COR-L47 (cell line): ENCODE data around the gene ARHGAP26.

Source experiments
- DNase-seq: peaks from one replicate; lab custom pipeline; 2025; lab: John Stamatoyannopoulos, UW

ARHGAP26 gene

DNA sequence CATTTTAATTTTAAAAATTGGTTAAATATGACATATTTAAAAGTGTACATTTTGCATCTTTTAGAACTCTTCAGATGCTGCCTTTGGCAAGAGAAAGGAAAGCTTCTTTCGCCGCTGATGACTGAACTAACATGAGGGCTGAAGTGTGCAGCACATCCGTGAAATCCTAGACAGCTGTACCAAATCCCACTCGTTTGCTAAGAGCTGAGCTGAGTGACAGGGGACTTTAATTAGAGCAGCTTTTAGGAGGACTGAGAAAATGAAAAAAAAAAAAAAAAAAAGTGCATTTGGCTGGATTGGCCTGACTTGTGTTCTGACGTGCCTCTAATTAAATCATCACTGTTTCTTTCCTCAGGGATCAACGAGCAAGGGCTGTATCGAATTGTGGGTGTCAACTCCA, 271.3 kb downstream of the ARHGAP26 start:
- DNase-seq = no peak

DNA sequence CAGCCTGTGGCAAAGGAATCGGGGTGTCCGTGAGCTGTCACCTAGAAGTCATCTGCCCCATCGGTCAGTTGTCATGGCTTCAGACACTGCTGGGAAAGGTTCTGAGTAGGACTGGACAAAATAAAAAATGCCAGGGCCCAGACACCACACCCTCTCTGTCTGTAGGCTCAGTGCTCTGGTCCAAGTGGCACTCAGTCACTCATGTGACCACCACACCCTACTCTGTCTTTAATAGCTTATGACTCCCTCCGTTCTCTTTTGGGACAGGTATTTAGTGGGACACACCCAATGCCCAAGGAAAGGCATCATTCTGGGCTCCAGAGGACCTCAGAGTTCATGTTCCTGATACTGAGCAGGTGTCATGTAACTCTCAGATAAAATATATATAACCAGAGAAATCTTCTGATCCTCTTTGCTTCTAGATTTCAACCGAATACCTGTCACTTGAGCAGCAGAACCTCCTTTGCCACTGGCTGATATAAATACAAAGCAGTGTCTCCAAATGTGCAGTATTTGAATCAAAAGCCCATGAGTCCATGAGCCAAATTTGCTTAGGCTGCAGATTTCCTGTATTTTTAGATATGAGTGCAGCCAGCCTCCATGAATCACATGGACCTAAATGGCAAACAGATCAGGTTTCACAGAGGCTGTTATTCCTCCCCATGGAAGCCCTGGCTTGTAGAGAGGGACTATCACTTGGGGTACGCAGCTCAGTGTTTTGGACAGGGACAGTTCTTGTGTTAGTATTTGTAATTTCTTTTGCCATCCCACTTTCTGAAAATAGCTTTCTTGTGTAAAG, 272.0 kb downstream of the ARHGAP26 start:
- no peak for DNase-seq

DNA sequence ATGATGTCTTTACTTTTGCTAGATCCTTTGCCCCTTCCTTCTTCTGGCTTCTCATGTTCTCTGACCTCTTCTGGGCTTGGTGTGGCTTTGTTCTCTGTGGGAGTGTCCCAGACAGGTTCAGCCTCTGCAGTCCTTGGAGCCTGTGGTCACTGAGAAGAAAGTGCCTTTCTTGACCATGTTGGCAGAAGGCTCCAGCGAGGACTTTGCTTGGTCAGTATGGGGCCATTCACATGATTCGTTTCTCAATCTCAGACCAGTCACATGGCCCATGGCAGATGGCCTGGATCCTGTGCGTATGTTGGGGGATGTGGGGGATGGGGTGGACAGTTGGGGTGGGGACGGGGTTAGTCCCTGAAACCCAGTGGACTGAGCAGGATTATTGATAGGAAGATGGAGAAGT, 274.1 kb downstream of the ARHGAP26 start:
- no peak for DNase-seq

DNA sequence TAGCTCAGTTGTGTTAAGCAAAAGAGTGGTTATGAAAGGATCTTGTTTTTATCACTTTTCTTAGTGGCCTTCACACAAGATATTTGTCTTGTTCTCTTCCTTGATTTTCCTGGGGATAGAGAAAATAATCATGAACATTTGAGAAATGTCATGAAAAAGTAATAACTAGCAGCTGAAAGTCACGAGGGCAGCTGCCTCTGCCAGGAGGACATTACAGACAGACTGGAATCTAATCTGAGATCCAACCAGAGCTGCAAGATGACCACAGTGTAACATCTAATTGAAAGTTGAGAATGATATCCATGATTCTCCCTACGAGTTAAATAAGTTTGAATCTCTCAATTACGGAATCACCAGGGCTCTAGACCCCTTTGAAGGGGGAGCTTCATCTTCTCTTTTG, 274.9 kb downstream of the ARHGAP26 start:
- DNase-seq = no peak

DNA sequence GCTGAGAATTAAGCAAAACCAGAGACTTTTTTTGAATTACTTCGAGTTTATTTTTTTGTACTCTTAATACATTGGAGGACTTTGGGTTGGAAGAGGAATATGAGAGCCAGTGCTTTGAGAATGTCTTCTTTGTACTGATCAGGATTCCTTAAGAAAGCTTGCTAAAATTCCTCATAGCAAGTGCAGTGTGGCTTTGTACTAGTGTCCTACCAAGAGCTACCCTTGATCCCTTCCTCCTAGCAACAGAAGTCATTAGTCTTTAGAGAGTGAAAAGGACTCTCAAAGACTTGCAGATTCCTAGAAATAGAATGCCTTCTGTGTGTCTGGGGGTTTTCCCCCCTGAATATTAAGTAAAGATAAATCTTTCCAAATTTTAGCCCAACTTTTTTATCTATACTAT, 276.1 kb downstream of the ARHGAP26 start:
- DNase-seq = no peak

DNA sequence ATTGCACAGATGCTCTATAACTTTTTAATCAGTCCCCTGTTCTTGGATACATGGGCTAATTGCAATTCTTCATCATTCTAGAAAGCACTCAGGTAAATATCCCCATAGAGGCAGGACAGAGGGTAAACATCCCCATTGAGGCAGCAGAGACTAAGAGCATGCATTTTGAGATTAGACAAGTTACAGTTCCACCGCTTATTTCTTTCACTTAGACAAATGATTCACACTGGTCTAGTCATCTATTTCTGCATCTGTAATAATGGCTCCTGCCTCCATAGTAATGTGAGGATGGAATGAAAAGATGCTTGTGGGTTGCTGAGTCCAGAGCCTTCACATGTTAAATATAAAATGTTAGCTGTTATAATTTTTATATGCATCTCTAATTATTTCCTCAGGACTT, 276.9 kb downstream of the ARHGAP26 start:
- DNase-seq = no peak

DNA sequence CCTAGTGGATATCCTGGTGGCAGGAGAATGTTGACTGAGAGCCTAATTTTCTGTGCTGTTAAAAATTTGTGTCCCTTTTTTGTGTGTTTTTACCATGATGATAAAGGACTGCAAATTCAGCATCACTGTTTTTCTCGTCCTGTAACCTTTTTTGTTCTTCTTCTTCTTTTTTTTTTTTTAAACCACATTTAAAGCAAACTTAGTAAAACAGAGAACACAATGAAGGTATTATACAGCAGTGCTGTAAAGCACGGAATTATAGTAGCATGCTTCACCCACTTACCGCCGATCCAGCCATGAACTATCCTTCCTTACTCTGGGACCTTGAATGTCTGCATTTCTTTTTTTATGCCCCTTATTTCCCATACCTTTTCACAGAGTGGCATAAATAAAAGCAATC, 280.0 kb downstream of the ARHGAP26 start:
- DNase-seq = no peak

DNA sequence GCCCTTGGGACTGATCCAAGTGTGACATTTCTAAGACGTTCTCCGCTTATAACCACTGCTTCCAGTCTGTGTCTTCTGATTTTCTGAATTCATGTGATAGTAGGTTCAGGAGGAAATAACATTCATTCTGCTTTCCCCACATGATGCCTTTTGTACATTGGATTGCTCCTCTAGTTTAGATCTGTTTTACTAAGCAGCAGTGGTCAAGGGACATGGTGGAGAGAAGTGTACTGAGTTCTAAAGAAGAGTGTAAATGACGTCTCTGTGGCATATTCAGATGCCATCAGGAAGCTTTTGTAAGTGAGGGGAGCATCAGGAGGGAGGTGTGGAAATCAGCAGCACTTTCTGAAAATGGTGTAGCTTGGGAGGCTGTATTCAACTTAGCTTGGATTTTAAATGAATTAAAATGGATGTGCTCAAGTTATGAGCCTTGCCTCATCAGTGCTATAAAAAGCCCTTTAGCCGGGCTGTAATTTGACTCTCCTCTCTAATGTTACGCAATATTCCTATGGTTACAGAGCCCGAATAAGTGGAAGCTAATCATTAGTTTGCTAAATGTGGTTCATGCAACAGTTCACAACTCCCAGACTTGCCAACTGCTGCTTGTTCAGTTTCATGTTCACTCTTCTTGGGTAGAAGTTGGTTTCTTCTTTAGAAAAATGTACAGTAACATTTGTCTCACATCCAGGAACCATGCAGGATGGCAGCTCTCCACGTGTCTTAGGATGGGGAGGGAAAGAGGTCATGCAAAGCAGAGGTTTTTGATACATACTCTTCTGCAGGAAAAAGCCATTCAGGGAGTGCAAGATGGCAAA, 281.3 kb downstream of the ARHGAP26 start:
- DNase-seq = no peak

DNA sequence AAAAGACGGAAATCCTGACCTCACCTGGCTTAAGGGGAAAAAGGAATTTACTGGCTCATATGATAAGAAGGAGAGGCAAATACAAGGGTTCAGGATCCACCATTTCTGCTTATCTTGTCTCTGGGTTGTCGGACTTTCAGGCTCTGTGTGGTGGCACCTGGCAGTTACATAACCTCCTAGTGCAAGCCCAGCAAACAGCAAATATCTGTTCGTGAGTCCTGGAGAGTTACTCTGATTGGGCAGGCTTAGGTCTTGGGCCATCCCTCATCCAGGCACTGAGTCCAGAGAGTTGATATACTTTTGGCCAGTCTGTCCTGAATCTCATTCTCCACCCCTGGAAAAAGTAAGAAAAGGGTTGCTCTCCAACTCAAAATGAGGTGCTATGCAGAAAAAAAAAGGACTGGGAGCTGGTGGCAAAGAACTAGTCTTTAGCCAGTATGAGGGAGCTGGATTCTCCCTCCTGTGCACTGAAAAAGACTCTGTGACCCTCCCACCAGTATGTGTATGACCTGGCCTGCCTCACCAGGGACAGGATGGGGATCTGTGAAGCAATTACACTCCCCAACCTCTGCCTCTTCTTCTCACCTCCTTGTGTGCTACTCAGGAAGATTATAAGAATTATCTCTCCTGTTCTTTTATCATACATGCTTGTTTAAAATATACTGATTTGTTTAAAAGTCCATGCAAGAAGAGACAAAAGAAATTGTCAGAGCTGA, 282.9 kb downstream of the ARHGAP26 start:
- no peak for DNase-seq

DNA sequence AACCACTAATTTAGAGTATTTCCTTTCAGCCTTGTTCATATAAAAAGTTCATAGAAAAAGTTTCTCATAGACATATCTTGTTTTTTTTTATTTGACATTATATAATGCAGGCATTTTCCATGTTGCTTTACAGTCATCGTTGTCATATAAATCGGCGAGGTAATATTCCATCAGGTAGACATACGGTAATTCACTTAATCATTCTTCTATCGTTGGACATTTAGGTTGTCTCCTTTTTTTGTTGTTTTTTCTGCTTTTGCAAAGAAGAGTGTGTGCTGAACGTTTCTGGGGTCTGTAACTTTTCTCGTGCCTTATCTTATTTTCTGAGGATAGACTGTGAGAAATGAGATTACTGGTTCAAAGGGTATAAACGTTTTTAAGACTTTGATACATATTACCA, 283.6 kb downstream of the ARHGAP26 start:
- no peak for DNase-seq

DNA sequence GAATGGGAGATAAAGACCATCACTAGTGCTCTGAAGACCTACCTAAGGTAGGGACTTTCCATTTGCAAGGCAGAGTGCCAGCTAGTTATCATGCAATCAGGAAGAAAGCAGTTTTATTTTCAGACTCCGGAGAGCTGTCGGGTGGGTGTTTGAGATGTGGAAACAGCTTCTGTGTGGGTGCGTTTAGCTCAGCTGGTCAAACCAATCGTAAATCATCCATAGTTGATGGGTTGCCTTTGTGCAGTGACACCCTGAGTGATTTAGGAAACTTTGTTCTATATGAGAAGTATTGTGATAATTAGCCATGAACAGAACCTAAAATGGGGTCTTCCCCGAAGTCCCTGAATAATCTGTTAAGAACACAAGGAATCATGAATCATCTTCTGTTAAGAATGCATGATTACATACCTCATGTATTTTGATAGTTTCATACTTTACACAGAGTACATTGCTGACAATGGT, 284.3 kb downstream of the ARHGAP26 start:
- no peak for DNase-seq

DNA sequence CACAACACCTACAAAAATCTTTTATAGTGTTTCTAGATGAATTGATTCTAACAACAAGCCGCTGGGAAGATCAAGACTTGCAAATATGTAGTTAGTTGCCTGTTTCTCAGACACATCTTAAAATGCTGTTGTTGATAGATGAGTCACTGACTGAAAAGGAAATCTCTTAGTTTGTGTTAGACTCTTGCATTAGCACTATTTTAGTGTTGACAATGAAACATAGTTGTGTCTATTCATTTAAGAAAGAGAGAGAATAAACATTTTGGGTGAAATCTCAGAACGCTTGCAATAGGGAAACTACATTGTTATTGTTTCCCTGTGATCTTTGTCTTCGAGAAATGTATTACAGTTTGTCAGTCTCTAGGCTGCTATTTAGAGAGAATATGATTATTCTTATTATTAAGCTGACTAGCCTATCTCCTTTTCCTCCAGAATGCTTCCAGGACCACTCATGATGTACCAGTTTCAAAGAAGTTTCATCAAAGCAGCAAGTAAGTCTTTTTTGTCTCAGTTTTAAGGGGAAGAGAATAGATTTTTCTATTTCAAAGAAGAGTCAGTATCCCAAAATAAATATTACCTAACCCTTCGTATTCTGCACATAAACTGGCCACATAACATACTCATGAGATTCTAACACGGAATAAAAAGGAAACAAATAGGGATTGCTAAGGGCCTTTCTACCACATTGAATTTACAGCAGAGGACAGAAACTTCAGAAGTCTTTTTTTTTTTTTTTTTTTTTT, 285.6 kb downstream of the ARHGAP26 start:
- DNase-seq = no peak

DNA sequence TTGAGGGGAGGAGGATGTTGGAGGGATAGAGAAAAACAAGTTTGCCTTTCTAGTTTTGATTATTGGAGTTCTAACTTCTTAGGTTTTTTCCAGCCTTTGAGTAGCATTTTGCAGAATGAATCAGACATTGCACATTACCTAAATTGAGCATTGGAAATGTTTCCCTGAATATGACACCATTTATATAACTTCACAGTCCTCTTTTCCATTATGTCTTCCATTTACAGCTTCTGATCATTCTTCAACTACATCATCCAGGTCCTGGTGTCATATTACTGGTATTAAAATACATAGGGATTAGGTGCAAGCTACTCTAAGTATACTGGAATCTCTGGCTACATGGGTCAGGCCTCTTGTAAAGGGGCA, 286.1 kb downstream of the ARHGAP26 start:
- no peak for DNase-seq

DNA sequence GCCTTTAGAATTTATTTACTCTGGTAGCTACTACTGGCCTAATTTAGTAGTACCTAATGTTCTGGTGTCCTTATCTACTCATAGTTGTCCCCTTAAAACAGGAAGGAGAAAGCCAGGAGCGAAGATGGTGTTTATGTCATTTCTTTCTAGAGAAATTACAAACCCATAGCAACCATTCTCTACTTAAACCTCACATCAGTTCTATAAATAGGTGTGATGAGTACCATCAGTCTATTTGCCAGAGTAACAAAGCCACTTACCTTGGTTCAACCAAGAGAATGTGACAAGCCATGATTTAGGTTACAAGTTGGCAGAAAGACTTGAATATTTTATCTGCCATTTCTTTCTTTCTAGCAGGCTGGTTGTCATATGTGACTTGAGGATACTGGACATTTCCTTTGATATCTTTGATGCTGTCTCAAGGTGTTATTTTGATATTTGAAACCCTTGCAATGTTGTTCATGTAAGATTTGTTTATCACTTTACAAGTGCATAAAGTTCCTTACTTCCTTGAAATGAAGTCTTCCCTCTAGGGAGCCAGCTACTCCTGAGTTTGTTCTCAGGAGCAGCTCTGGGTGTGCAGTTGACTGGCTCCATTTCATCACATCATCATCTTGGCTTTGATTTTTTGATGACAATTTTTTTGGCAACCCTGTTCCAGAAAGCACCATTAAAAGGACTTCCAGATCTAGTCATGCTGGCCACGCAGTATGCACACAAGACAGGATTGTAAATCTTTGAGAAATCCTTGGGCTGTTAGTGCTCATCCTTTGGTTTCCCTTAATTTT, 286.8 kb downstream of the ARHGAP26 start:
- no peak for DNase-seq

DNA sequence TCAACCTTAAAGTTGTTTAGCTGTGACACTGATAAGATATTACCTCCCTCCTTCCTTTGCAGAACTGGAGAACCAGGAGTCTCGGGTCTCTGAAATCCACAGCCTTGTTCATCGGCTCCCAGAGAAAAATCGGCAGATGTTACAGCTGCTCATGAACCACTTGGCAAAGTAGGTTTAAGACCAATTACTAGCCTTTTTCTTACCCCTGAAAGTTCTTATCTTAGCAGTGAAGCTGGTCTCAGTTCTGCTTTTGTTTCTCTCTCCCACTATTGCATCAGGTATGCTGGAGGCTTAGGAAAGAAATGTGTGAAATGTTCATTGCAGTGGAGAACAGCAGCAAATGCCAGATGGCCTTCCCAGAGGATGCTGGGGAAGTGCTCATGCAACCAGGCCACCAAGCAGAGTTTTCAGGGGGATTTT, 287.4 kb downstream of the ARHGAP26 start:
- DNase-seq = no peak

DNA sequence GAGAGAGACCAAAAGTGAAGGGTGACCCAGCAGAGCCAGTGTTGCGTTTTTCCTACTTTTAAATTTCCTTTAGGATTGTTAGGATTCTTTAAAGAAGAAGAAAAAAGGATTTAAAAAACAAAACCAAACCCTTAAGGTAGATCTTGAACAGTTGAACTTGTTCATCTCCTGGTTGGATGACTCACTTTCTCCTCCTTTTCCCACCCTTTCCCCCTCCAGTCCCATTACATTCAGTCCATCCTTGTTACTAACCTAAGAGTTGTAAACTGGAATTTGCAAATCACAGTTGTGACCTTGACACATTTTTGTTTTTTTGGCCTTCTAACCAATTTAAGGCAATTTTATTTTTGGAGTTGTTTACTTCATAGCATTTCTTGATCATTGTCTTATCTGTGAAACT, 289.2 kb downstream of the ARHGAP26 start:
- DNase-seq = no peak

DNA sequence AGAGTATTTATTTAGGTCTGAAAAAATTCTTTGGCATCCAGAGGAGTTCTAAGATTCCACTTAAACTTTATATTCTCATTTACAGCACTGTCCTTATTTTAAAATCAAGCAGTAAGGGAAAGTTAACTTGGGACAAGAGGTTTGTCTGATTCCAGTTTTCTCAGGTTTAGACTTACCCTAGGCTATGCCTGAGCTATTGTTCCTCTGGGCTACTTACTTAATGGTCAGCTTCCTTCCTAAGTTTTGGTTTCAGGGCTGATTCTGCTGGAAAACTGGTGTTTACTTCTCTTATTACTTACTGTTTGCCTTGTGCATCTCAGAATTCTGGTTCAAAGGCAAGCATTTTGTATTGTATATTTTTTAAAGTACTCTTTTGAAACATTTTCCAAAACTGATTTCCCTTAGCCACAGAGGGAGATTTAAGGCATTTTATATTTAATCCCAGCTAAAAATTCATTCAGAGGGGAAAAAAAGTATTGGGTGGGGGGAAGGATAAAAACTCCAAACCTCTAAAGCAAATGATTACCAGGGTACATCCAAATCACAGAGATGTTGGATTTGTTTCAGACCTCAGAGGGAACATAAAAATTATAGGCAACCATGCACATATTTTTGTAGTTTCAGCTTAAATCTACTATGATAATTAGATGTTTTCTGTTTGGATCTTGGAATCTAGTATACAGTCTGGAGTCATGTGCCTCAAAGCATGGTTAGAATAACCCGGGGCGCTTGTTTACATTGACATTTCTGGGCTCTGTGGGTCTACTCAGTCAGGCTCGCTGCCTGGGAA, 290.0 kb downstream of the ARHGAP26 start:
- DNase-seq = no peak

DNA sequence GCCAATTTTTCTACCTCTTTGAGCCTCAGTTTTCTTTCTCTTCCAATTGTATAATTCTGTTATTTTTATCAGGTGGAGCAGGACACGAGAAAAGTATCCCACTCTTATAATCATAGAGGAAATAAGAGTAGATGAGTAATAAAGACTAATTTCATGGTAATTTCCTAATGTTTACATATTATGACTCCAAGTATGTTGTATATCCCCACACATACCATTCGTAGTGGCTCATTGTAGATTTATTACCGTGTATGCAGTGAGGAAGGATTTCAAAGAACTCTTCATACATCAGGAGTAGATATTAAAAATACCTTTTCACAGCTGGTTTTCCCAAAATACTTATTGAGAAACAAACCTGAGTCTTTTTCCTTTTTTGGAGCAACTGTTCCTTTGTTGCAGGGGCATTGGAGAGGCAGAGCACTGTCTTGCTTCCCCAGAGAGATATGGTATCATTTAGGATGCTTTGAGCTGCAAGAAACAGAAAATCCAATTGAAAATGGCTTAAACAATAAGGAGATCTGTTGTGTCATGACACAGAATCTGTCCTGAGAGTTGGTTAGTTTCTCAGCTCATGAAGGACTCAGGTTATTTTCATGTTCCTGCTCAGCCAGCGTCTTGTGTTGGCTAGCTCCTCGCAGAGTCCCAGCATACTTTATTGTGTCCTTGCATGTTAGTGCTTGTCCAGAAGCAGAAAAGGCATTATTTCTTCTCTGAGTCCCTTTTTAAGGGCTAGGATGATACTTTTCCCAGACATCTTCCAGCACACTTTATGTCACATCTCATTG, 291.2 kb downstream of the ARHGAP26 start:
- no peak for DNase-seq

DNA sequence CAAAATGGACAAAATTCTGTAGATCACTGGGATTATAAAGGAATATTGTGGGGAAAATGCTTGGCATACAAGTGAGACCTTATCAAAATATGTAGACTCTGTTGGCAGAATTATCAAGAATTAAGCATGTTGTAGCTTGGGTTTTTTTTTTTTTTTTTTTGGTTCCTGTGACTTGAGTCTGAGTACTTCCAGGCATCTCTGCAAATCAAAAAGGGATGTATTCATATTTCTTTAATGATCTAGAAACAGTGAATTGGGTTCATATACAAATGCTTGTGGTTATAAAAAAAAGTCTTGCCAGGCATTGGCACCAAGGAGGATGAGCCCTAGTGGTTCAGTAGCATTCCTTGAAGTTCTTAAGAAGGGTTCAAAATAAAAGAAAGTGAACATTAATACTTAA, 292.2 kb downstream of the ARHGAP26 start:
- no peak for DNase-seq
